GM12878 (cell line): ENCODE results near the gene XPNPEP3. TPM values are rescaled to one million over a fixed set of nuclear protein-coding genes. Genes with fewer than 3 reads are reported as not detected.

Source experiments
- ATF7 ChIP-seq: fragments of 450-650 bp; IDR thresholded peaks from 2 replicates; pipeline ENCODE4 v1.6.1; 2016; ENCODE audit warnings: low read depth, mild to moderate bottlenecking
- DPF2 ChIP-seq: fragments of 450-650 bp; IDR thresholded peaks from 2 replicates; pipeline ENCODE4 v1.6.1; 2017; ENCODE audit warnings: mild to moderate bottlenecking
- EGR1 ChIP-seq, 2 experiments: IDR thresholded peaks; 1 replicate in 1 of 2; 2 replicates in 1 of 2; pipeline ENCODE4 v1.6.1; 2011 to 2012; ENCODE audit warnings: low read depth in 2 of 2, low read length in 2 of 2, borderline replicate concordance in 1 of 2, mild to moderate bottlenecking in 1 of 2, moderate library complexity in 1 of 2
- FOXK2 ChIP-seq: fragments of 450-650 bp; IDR thresholded peaks from 2 replicates; pipeline ENCODE4 v1.6.1; 2017; ENCODE audit warnings: mild to moderate bottlenecking, moderate library complexity
- FOXM1 ChIP-seq: IDR thresholded peaks from 2 replicates; pipeline ENCODE4 v1.6.1; 2012; ENCODE audit warnings: low read depth, mild to moderate bottlenecking, inconsistent platforms, low read length, moderate library complexity
- GABPA ChIP-seq: IDR thresholded peaks from 2 replicates; pipeline ENCODE4 v1.6.1; 2014; ENCODE audit warnings: antibody characterized with exemption, low read depth, mild to moderate bottlenecking, inconsistent platforms
- MEF2A ChIP-seq: IDR thresholded peaks from 2 replicates; pipeline ENCODE4 v1.6.1; 2011; ENCODE audit warnings: low read depth, mild to moderate bottlenecking, low read length, moderate library complexity; ENCODE audit not compliant: insufficient read depth
- MXI1 ChIP-seq: fragments of 150-350 bp; IDR thresholded peaks from 2 replicates; pipeline ENCODE4 v1.6.1; 2011; ENCODE audit warnings: low read depth, mild to moderate bottlenecking, inconsistent platforms, low read length, improper control_type of control experiment
- PAX8 ChIP-seq: fragments of 450-650 bp; IDR thresholded peaks from 2 replicates; pipeline ENCODE4 v1.6.1; 2017; ENCODE audit warnings: mild to moderate bottlenecking, moderate library complexity
- PML ChIP-seq: IDR thresholded peaks from 2 replicates; pipeline ENCODE4 v1.6.1; 2012; ENCODE audit warnings: low read length, inconsistent platforms
- POLR2AphosphoS2 ChIP-seq: IDR thresholded peaks from 2 replicates; pipeline ENCODE4 v1.6.1; 2011; ENCODE audit warnings: low read depth, mild to moderate bottlenecking, low read length, improper control_type of control experiment, moderate library complexity
- POU2F2 ChIP-seq: IDR thresholded peaks from 3 replicates; pipeline ENCODE4 v1.6.1; 2011; ENCODE audit warnings: low read depth, mild to moderate bottlenecking, low read length, borderline replicate concordance
- RFX5 ChIP-seq: IDR thresholded peaks from 2 replicates; pipeline ENCODE4 v1.6.1; 2011; ENCODE audit warnings: low read depth, low read length, improper control_type of control experiment
- RUNX3 ChIP-seq: IDR thresholded peaks from 2 replicates; pipeline ENCODE4 v1.6.1; 2012; ENCODE audit warnings: low read length, inconsistent platforms
- SP1 ChIP-seq: IDR thresholded peaks from one replicate; pipeline ENCODE4 v1.6.1; 2011; ENCODE audit warnings: low read depth, low read length
- SREBF2 ChIP-seq: IDR thresholded peaks from 2 replicates; pipeline ENCODE4 v1.6.1; 2012; ENCODE audit warnings: mild to moderate bottlenecking, low read length
- STAT3 ChIP-seq: IDR thresholded peaks from 2 replicates; pipeline ENCODE4 v1.6.1; 2011; ENCODE audit warnings: low read depth, low read length, improper control_type of control experiment
- TBL1XR1 ChIP-seq: IDR thresholded peaks from 2 replicates; pipeline ENCODE4 v1.6.1; 2012; ENCODE audit warnings: low read depth, low read length, improper control_type of control experiment
- ZNF217 ChIP-seq: fragments of 450-650 bp; IDR thresholded peaks from 2 replicates; pipeline ENCODE4 v1.6.1; 2017; ENCODE audit warnings: antibody characterized with exemption, mild to moderate bottlenecking
- ZNF384 ChIP-seq: IDR thresholded peaks from 2 replicates; pipeline ENCODE4 v1.6.1; 2012; ENCODE audit warnings: low read depth, mild to moderate bottlenecking, low read length, improper control_type of control experiment, borderline replicate concordance
- ZSCAN29 ChIP-seq: fragments of 450-650 bp; IDR thresholded peaks from 2 replicates; pipeline ENCODE4 v1.6.1; 2017; ENCODE audit warnings: mild to moderate bottlenecking, moderate library complexity
- polyA plus RNA-seq, 11 experiments: library from polyadenylated mRNA; depleted of rRNA in 4 of 11; unstranded in 6 of 11; stranded (reverse) in 5 of 11; fragments of >200 nt; fragmentation: Nextera tagmentation in 4 of 11; fragmentation: Illumina TruSeq in 1 of 11; extraction: Ambion mirVana in 4 of 11; extraction: Trizol in 1 of 11; gene quantifications; 1 replicate in 1 of 11; 2 replicates in 10 of 11; pipeline versions ENCODE4 v1.2.1 to v1.2.3, GENCODE V29; 2011 to 2016; ENCODE audit warnings: inconsistent platforms in 2 of 11, missing spikeins in 2 of 11, low read depth in 1 of 11
- total RNA-seq, 4 experiments: library from RNA; depleted of rRNA in 3 of 4; stranded (reverse); fragments of >200 nt in 3 of 4; fragmentation: Illumina TruSeq in 1 of 4; extraction: Trizol in 1 of 4; gene quantifications; 2 replicates each; pipeline versions ENCODE4 v1.2.1 to v1.2.3, GENCODE V29; 2013 to 2021
- TF ChIP-seq, protein P1 (sequence below): fragments of 450-650 bp; IDR thresholded peaks from 2 replicates; pipeline ENCODE4 v1.6.1; 2017; ENCODE audit warnings: mild to moderate bottlenecking, moderate library complexity
- TF ChIP-seq, protein P2 (sequence below): IDR thresholded peaks from 2 replicates; pipeline ENCODE4 v1.6.1; 2011; ENCODE audit warnings: low read depth, low read length, improper control_type of control experiment, borderline replicate concordance
- TF ChIP-seq, protein P3 (sequence below): fragments of 450-650 bp; IDR thresholded peaks from 2 replicates; pipeline ENCODE4 v1.6.1; 2014; ENCODE audit warnings: mild to moderate bottlenecking
- TF ChIP-seq, protein P4 (sequence below): IDR thresholded peaks from 2 replicates; pipeline ENCODE4 v1.6.1; 2012; ENCODE audit warnings: low read length, inconsistent platforms

Gene XPNPEP3
- total and polyA plus RNA-seq, 10 of the 15 experiments (the other 5 are each of a cell fraction or from before 2014, with no cell fraction given), result 6.7 to 19.9 (median 11.7) TPM

DNA sequence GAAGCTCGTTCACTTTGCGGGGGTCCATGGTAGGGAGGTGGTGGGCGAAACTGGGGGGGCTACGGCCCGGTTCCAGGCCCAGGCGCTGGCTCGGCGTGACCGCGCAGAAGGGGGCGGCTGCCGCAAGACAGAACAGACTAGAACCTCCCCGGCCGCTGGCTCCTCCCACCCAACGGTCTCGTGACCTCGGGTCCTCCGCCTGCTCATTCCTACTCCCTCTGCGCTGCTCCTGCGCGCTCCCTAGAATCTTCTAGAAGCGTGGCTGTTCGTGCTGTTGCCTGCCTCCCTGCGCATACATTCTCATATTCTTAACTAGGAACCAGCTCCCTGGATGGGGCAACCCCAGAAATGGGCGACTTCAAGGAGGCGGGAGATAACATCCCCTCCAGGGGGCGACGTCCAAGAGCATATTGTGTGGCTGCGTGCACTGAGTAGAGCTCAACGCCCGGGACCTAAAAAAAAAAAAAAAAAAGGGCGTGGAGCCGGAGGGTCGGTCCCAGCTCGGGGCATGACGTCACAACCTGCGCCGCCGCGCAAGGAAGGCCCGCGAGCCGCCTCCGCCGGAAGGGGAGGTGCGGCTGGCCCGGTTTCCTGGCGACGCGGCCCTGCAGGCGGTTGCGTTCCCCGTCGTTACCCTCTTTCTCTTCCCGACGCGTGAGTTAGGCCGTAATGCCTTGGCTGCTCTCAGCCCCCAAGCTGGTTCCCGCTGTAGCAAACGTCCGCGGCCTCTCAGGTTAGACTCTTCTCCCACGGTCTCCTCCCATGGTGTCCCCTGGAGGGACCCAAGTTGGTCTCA, at the start of gene XPNPEP3, which contains the start of gene ST13 (continued):
- TF ChIP-seq, protein P1, sequence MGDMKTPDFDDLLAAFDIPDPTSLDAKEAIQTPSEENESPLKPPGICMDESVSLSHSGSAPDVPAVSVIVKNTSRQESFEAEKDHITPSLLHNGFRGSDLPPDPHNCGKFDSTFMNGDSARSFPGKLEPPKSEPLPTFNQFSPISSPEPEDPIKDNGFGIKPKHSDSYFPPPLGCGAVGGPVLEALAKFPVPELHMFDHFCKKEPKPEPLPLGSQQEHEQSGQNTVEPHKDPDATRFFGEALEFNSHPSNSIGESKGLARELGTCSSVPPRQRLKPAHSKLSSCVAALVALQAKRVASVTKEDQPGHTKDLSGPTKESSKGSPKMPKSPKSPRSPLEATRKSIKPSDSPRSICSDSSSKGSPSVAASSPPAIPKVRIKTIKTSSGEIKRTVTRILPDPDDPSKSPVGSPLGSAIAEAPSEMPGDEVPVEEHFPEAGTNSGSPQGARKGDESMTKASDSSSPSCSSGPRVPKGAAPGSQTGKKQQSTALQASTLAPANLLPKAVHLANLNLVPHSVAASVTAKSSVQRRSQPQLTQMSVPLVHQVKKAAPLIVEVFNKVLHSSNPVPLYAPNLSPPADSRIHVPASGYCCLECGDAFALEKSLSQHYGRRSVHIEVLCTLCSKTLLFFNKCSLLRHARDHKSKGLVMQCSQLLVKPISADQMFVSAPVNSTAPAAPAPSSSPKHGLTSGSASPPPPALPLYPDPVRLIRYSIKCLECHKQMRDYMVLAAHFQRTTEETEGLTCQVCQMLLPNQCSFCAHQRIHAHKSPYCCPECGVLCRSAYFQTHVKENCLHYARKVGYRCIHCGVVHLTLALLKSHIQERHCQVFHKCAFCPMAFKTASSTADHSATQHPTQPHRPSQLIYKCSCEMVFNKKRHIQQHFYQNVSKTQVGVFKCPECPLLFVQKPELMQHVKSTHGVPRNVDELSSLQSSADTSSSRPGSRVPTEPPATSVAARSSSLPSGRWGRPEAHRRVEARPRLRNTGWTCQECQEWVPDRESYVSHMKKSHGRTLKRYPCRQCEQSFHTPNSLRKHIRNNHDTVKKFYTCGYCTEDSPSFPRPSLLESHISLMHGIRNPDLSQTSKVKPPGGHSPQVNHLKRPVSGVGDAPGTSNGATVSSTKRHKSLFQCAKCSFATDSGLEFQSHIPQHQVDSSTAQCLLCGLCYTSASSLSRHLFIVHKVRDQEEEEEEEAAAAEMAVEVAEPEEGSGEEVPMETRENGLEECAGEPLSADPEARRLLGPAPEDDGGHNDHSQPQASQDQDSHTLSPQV, result 0 out of 2 replicates have a peak, but pooled peaks have one; percentile 29
- TF ChIP-seq FOXM1, result no peak
- no peak for TF ChIP-seq ZNF217
- no peak; the same call in none of the 2 replicates for TF ChIP-seq MXI1
- TF ChIP-seq, protein P2, sequence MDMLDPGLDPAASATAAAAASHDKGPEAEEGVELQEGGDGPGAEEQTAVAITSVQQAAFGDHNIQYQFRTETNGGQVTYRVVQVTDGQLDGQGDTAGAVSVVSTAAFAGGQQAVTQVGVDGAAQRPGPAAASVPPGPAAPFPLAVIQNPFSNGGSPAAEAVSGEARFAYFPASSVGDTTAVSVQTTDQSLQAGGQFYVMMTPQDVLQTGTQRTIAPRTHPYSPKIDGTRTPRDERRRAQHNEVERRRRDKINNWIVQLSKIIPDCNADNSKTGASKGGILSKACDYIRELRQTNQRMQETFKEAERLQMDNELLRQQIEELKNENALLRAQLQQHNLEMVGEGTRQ, result peak; percentile 39
- peak; percentile 98 for TF ChIP-seq ATF7
- TF ChIP-seq FOXK2, result no peak
- no peak for TF ChIP-seq RFX5
- TF ChIP-seq SREBF2, result no peak
- TF ChIP-seq ZSCAN29, result no peak
- peak; percentile 51; the same call in 1 of the 2 replicates for TF ChIP-seq MEF2A
- peak; percentile 99 for TF ChIP-seq ZNF384
- no peak for TF ChIP-seq STAT3
- TF ChIP-seq GABPA, result peak; percentile 89
- TF ChIP-seq SP1, result no peak
- TF ChIP-seq, protein P3, sequence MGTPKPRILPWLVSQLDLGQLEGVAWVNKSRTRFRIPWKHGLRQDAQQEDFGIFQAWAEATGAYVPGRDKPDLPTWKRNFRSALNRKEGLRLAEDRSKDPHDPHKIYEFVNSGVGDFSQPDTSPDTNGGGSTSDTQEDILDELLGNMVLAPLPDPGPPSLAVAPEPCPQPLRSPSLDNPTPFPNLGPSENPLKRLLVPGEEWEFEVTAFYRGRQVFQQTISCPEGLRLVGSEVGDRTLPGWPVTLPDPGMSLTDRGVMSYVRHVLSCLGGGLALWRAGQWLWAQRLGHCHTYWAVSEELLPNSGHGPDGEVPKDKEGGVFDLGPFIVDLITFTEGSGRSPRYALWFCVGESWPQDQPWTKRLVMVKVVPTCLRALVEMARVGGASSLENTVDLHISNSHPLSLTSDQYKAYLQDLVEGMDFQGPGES, result no peak
- TF ChIP-seq POLR2AphosphoS2, result 0 out of 2 replicates have a peak, but pooled peaks have one; percentile 40
- TF ChIP-seq PML, result peak; percentile 41; the same call in 1 of the 2 replicates
- TF ChIP-seq RUNX3, result peak; percentile 37
- no peak for TF ChIP-seq PAX8
- TF ChIP-seq TBL1XR1, result no peak
- no peak for TF ChIP-seq POU2F2
- TF ChIP-seq, protein P4, sequence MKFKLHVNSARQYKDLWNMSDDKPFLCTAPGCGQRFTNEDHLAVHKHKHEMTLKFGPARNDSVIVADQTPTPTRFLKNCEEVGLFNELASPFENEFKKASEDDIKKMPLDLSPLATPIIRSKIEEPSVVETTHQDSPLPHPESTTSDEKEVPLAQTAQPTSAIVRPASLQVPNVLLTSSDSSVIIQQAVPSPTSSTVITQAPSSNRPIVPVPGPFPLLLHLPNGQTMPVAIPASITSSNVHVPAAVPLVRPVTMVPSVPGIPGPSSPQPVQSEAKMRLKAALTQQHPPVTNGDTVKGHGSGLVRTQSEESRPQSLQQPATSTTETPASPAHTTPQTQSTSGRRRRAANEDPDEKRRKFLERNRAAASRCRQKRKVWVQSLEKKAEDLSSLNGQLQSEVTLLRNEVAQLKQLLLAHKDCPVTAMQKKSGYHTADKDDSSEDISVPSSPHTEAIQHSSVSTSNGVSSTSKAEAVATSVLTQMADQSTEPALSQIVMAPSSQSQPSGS, result no peak
- 0 out of 3 replicates have a peak, but pooled peaks of 1 of the 2 experiments have one; percentile 17 for TF ChIP-seq EGR1 (IDR thresholded peaks at IDR 0.05; ENCODE audit: borderline replicate concordance in 1 of 2, low read depth in 2 of 2, low read length in 2 of 2)
- peak; percentile 47; the same call in 1 of the 2 replicates for TF ChIP-seq DPF2
